Measurements from ENCODE around the gene GRIA4. TPM values are rescaled to one million over a fixed set of nuclear protein-coding genes. Genes with fewer than 3 reads are reported as not detected.

GRIA4 gene
- total RNA-seq, 4 donors from 2014 or later, result 0.08 to 1.0 (median 0.76) TPM

- no peak for TF ChIP-seq POLR2A (IDR thresholded peaks at IDR 0.05)
- WGBS, 2 donors, result 88 to 95% methylated on average over 1 of the region's 1 CpG
- DNase-seq (ENCODE audit: low spot score in 2 of 2), result no peak
- intact Hi-C loops (cut with DNase I; ENCODE audit: low total_unique reads), result no loop called here
- no peak overlapping the region for H3K4me3 ChIP-seq (ENCODE audit: low read depth, poor library complexity, severe bottlenecking)
These were observed 29.7 kb downstream of the GRIA4 start for GRCh38 chr11:105639527-105639926.

- no peak for DNase-seq (ENCODE audit: low spot score in 2 of 2)
- no peak for TF ChIP-seq POLR2A (IDR thresholded peaks at IDR 0.05)
- no peak overlapping the region for H3K4me3 ChIP-seq (ENCODE audit: low read depth, poor library complexity, severe bottlenecking)
- intact Hi-C loops (cut with DNase I; ENCODE audit: low total_unique reads), result no loop called here
These were observed 31.6 kb downstream of the GRIA4 start for GRCh38 chr11:105641433-105641832.

- intact Hi-C loops (cut with DNase I; ENCODE audit: low total_unique reads), result no loop called here
- DNase-seq (ENCODE audit: low spot score in 2 of 2), result no peak
- H3K4me3 ChIP-seq (ENCODE audit: low read depth, poor library complexity, severe bottlenecking), result no peak overlapping the region
- no peak for TF ChIP-seq CTCF (IDR thresholded peaks at IDR 0.05)
- TF ChIP-seq POLR2A (IDR thresholded peaks at IDR 0.05), result no peak
These were observed 33.0 kb downstream of the GRIA4 start for GRCh38 chr11:105642870-105643269.

GRCh38 chr11:105644839-105645573, 35.1 kb downstream of the GRIA4 start:
- WGBS, 2 donors, result 69 to 72% methylated on average over 7 of the region's 7 CpGs
- no peak for DNase-seq (ENCODE audit: low spot score in 2 of 2)
- intact Hi-C loops (cut with DNase I; ENCODE audit: low total_unique reads), result no loop called here

GRCh38 chr11:105647780-105648179, 37.9 kb downstream of the GRIA4 start:
- no peak for DNase-seq (ENCODE audit: low spot score in 2 of 2)
- H3K4me3 ChIP-seq (ENCODE audit: low read depth, poor library complexity, severe bottlenecking), result no peak overlapping the region
- no peak for TF ChIP-seq CTCF (IDR thresholded peaks at IDR 0.05)
- no peak for TF ChIP-seq POLR2A (IDR thresholded peaks at IDR 0.05)
- intact Hi-C loops (cut with DNase I; ENCODE audit: low total_unique reads), result no loop called here
- 79 to 91% methylated on average over 1 of the region's 1 CpG for WGBS, 2 donors

More at GRCh38 chr11:105644839-105645573, 35.1 kb downstream of the GRIA4 start:
- no peak for TF ChIP-seq POLR2A (IDR thresholded peaks at IDR 0.05)
- no peak for TF ChIP-seq CTCF (IDR thresholded peaks at IDR 0.05)
- no peak overlapping the region for H3K4me3 ChIP-seq (ENCODE audit: low read depth, poor library complexity, severe bottlenecking)

- TF ChIP-seq POLR2A (IDR thresholded peaks at IDR 0.05) (no peak), CTCF (IDR thresholded peaks at IDR 0.05) (no peak)
- WGBS, 2 donors, result 76 to 81% methylated on average over 4 of the region's 4 CpGs
- no peak for DNase-seq (ENCODE audit: low spot score in 2 of 2)
- H3K4me3 ChIP-seq (ENCODE audit: low read depth, poor library complexity, severe bottlenecking), result no peak overlapping the region
- intact Hi-C loops (cut with DNase I; ENCODE audit: low total_unique reads), result no loop called here
These were observed 38.9 kb downstream of the GRIA4 start for GRCh38 chr11:105648762-105649161.

- WGBS, 2 donors, result 83 to 94% methylated on average over 4 of the region's 4 CpGs
- intact Hi-C loops (cut with DNase I; ENCODE audit: low total_unique reads), result no loop called here
- no peak overlapping the region for H3K4me3 ChIP-seq (ENCODE audit: low read depth, poor library complexity, severe bottlenecking)
- TF ChIP-seq POLR2A (IDR thresholded peaks at IDR 0.05) (no peak), CTCF (IDR thresholded peaks at IDR 0.05) (no peak)
- no peak for DNase-seq (ENCODE audit: low spot score in 2 of 2)
These were observed 55.4 kb downstream of the GRIA4 start for GRCh38 chr11:105665281-105665680.

Data from lower leg skin (tissue), 4 donors.